ENCODE results near the gene DNASE2. TPM values are rescaled to one million over a fixed set of nuclear protein-coding genes. Genes with fewer than 3 reads are reported as not detected.

The DNASE2 gene
- total and polyA plus RNA-seq, 2 of the 8 experiments (the other 6 are each of a cell fraction or from before 2014, with no cell fraction given) = 33.2 to 48.2 TPM

DNA sequence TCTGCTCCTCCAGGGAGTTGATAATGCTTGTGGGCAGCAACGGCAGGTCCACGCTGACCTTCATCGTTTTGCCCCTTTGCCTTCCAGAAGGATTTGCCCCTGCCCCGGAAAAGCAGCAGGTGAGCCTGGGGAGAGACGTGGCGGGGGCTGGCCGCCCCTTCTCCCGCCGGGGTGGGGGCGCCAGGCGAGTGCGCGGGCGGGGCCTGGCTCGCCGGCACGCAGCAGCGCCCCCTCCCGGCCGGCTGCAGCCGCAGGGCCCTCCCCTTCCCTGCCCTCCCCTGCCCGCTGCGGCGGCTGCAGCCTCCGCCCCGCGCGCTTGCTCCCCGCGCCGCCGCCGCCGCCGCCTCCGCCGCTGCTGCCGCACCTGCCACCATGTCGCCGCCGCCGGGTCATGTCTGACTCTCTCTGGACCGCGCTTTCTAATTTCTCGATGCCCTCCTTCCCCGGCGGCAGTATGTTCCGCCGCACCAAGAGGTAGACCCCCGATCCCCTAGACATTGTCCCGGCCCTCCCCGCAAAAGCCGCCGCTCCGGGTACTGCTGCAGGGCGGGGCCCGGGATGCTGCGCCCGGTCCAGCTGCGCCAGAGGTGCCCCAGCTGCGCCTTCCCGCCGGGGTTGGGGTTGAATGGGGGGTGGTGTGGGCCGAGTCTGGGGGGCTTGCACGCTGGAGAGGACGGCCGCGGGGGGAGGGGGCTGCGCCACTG is 42.9 kb downstream of the DNASE2 start, which contains the start of gene MAST1:
Gene MAST1 (plus strand): TSS at position 334 of the 704 bp plus-strand sequence. CDS start 58 bp downstream, at position 392.
- Histone ChIP-seq H2AK5ac (ENCODE audit: low read depth, low read length) (peak within 1 kb of the TSS; percentile 47; the same call in 1 of the 2 replicates), H4K5ac (ENCODE audit: insufficient read length, low read depth, low read length) (no peak within 1 kb of the TSS), H3K36me3 (ENCODE audit: control insufficient read depth in 2 of 4, insufficient read depth in 4 of 4, low read length in 3 of 4) (peaks cover 0 to 3% (median 0%) of the 10 kb centered on the region in 4 experiments; a peak in 1 of 8 replicates), H3K9ac (replicated peaks in 1 of 4; ENCODE audit: extremely low read depth in 1 of 4, low read depth in 3 of 4, low read length in 3 of 4) (peak within 1 kb of the TSS in 2 of 4 experiments; percentile 35 to 44; a peak in 4 of 7 replicates), H3K79me1 (ENCODE audit: low read depth, low read length) (peaks cover 11% of the 10 kb centered on the region), H3K23me2 (ENCODE audit: low read depth, low read length) (peaks cover 26% of the 10 kb centered on the region), H3K4ac (replicated peaks; ENCODE audit: insufficient read length, low read depth, low read length) (no peak within 1 kb of the TSS), H4K20me1 (replicated peaks in 1 of 2; ENCODE audit: control insufficient read depth in 1 of 2, insufficient read depth in 2 of 2, low read length in 2 of 2) (peaks cover 8 to 21% of the 10 kb centered on the region in 2 experiments), H2AFZ (ENCODE audit: low read length) (no peak within 1 kb of the TSS), H3K56ac (replicated peaks; ENCODE audit: insufficient read length, low read depth, low read length) (no peak within 1 kb of the TSS), H2BK15ac (ENCODE audit: low read length) (0 out of 2 replicates have a peak within 1 kb of the TSS, but pooled peaks have one; percentile 6), H3K14ac (ENCODE audit: insufficient read length) (no peak within 1 kb of the TSS), H2BK5ac (ENCODE audit: low read depth, low read length) (no peak within 1 kb of the TSS), H3K4me3 (ENCODE audit: extremely low read depth in 1 of 4, insufficient read depth in 2 of 4, low read depth in 3 of 4, low read length in 4 of 4) (peak within 1 kb of the TSS; percentile 59 to 92 (median 62)), H3K23ac (ENCODE audit: insufficient read length) (no peak within 1 kb of the TSS), H3K18ac (ENCODE audit: extremely low read depth, low read length) (peak within 1 kb of the TSS; percentile 62), H2BK20ac (ENCODE audit: low read length) (0 out of 2 replicates have a peak within 1 kb of the TSS, but pooled peaks have one; percentile 3), H3K4me1 (replicated peaks in 1 of 4; ENCODE audit: control insufficient read depth in 3 of 4, insufficient read depth in 4 of 4, low read length in 3 of 4) (peaks cover 8 to 43% (median 19%) of the 10 kb centered on the region in 4 experiments), H4K8ac (ENCODE audit: extremely low read depth, insufficient read depth, low read length) (peak within 1 kb of the TSS; percentile 81), H2BK120ac (replicated peaks; ENCODE audit: low read depth, low read length) (no peak within 1 kb of the TSS), H4K91ac (replicated peaks; ENCODE audit: insufficient read length, low read length) (no peak within 1 kb of the TSS), H3K27me3 (replicated peaks in 1 of 4; ENCODE audit: control insufficient read depth in 3 of 4, extremely low read depth in 1 of 4, insufficient read depth in 3 of 4, low read length in 3 of 4) (peaks cover 0 to 13% (median 9%) of the 10 kb centered on the region in 4 experiments; a peak in 5 of 7 replicates), H3K27ac (ENCODE audit: low read depth, low read length) (no peak within 1 kb of the TSS), H2BK12ac (ENCODE audit: low read depth, low read length) (peak within 1 kb of the TSS; percentile 77; the same call in 1 of the 2 replicates), H3K9me3 (ENCODE audit: insufficient read depth in 2 of 2, low read depth in 1 of 2, low read length in 1 of 2) (no peaks in the 10 kb centered on the region), H3K4me2 (ENCODE audit: insufficient read depth in 1 of 2, low read depth in 2 of 2, low read length in 2 of 2) (peak within 1 kb of the TSS; percentile 73 to 75), H3K79me2 (ENCODE audit: control insufficient read depth in 1 of 2, insufficient read depth in 2 of 2, low read length in 2 of 2) (peaks cover 0 to 9% of the 10 kb centered on the region in 2 experiments; a peak in 2 of 4 replicates)
- no peak for TF ChIP-seq SRF (IDR thresholded peaks at IDR 0.05; ENCODE audit: low read depth, low read length)
- no peak for TF ChIP-seq CHD1 (IDR thresholded peaks at IDR 0.05; ENCODE audit: low read depth, low read length)
- TF ChIP-seq KDM4A (IDR thresholded peaks at IDR 0.05; ENCODE audit: low read depth, low read length, severe bottlenecking) = peak; percentile 86
- TF ChIP-seq PHF8 (conservative IDR thresholded peaks at IDR 0.05; ENCODE audit: low read depth, low read length) = 0 out of 2 replicates have a peak, but pooled peaks have one; percentile 36
- peak; percentile 53 for TF ChIP-seq ASH2L (IDR thresholded peaks at IDR 0.05; ENCODE audit: low read length)
- TF ChIP-seq, protein P1, sequence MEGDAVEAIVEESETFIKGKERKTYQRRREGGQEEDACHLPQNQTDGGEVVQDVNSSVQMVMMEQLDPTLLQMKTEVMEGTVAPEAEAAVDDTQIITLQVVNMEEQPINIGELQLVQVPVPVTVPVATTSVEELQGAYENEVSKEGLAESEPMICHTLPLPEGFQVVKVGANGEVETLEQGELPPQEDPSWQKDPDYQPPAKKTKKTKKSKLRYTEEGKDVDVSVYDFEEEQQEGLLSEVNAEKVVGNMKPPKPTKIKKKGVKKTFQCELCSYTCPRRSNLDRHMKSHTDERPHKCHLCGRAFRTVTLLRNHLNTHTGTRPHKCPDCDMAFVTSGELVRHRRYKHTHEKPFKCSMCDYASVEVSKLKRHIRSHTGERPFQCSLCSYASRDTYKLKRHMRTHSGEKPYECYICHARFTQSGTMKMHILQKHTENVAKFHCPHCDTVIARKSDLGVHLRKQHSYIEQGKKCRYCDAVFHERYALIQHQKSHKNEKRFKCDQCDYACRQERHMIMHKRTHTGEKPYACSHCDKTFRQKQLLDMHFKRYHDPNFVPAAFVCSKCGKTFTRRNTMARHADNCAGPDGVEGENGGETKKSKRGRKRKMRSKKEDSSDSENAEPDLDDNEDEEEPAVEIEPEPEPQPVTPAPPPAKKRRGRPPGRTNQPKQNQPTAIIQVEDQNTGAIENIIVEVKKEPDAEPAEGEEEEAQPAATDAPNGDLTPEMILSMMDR (IDR thresholded peaks at IDR 0.05; ENCODE audit: control extremely low read depth in 1 of 3, insufficient read depth in 1 of 3, low read depth in 1 of 3, low read length in 3 of 3) = peak; percentile 63 to 89 (median 69)
- TF ChIP-seq CREB1 (IDR thresholded peaks at IDR 0.05) = 0 out of 2 replicates have a peak, but pooled peaks have one; percentile 8
- ChIA-PET CTCF (ENCODE audit: partially characterized antibody) (interaction anchor here (0.9 to 1.5 kb wide), 4 partner anchors 9 to 65 kb away, joined by 3 to 13 read pairs (median 5); no protein-coding TSS in a partner anchor), POLR2A (ENCODE audit: partially characterized antibody) (interaction anchor here (0.6 to 1.3 kb wide), 2 partner anchors 24 to 74 kb away, joined by 3 to 4 read pairs; no protein-coding TSS in a partner anchor)
- DNase-seq (ENCODE audit: low read depth in 1 of 2, low spot score in 2 of 2) (peak in 1 of 2 experiments; percentile 86), FAIRE-seq (no peak)
- WGBS, 2 experiments (ENCODE audit: extremely low coverage in 1 of 2, insufficient coverage in 1 of 2, insufficient read length in 1 of 2, insufficient replicate concordance in 2 of 2, low coverage in 1 of 2, low lambda C conversion rate in 2 of 2, missing lambda C conversion rate in 1 of 2) = 2% methylated on average over 26 of the region's 69 CpGs; no CpG with 5 or more reads in 1 of the 2 experiments

Measured in H1 (cell line).